DMS 273 (cell line): ENCODE measurements around the gene KRTAP9-7.
A peak's percentile ranks its signal among the peaks of the same experiment; 100 is the strongest.

Source experiments
- DNase-seq: peaks from one replicate; lab custom pipeline; 2025; ENCODE audit not compliant: unreplicated experiment; lab: John Stamatoyannopoulos, UW

Gene KRTAP9-7

GRCh38 chr17:41318231-41318630 is 42.7 kb downstream of the KRTAP9-7 start:
- no peak for DNase-seq

GRCh38 chr17:41322094-41322902 is 46.8 kb downstream of the KRTAP9-7 start:
- peak; percentile 53 for DNase-seq

- no peak for DNase-seq
Observed at GRCh38 chr17:41322903-41323895, 47.7 kb downstream of the KRTAP9-7 start.

- peak; percentile 9 for DNase-seq
Observed at GRCh38 chr17:41324180-41325075, 48.9 kb downstream of the KRTAP9-7 start.

GRCh38 chr17:41325126-41325525 is 49.6 kb downstream of the KRTAP9-7 start:
- no peak for DNase-seq

- DNase-seq, result no peak
Observed at GRCh38 chr17:41325611-41326010, 50.1 kb downstream of the KRTAP9-7 start.
